ENCODE data around the gene DENND4B.

The DENND4B gene

DNA sequence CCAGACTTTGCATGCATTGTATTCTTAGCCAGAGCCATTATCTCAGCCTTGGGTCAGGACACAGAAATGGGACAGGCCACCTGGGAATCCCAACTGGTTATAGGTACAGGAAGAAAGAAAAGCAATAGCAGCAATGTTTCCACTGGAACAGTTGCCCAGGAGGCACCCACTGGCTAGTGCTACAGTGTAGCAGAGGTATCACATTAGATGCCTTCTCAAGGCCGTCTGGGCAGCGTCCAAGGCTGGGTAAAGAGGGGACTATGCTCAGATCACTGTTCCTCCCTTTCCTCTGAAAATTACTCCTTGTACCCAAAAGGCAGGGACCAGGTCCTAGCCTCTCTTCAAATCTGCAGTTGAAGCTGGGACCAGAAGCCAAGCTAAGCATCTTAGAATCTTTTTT is 23.8 kb upstream of the DENND4B start:
- no peak for DNase-seq

DNA sequence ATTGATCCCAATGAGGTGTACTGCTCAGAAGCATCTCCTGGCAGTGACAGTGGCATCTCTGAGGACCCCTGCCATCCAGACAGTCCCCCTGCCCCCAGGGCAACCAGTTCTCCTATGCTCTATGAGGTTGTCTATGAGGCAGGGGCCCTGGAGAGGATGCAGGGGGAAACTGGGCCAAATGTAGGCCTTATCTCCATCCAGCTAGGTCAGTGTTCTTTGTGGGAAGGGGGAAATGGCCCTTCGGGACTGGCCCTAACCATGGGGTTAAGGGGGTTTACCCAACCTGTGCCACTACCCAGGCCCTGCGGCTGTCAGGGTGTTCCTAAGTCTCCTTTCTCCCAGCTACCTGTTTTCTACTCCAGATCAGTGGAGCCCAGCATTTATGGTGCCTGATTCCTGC is 22.5 kb upstream of the DENND4B start:
- no peak for DNase-seq

DNA sequence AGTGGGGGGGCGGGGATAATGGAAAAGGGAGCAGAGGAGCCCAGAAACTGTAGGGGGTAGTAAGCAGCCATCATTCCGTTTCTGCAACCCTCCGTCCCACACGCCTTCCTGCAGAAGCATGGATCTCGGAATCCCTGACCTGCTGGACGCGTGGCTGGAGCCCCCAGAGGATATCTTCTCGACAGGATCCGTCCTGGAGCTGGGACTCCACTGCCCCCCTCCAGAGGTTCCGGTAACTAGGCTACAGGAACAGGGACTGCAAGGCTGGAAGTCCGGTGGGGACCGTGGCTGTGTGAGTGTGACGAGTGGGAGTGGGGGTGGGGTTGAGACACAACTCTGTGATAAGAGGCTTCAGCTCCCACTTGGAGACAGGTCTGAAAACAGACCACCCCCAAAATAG is 21.9 kb upstream of the DENND4B start:
- peak; percentile 46 for DNase-seq

DNA sequence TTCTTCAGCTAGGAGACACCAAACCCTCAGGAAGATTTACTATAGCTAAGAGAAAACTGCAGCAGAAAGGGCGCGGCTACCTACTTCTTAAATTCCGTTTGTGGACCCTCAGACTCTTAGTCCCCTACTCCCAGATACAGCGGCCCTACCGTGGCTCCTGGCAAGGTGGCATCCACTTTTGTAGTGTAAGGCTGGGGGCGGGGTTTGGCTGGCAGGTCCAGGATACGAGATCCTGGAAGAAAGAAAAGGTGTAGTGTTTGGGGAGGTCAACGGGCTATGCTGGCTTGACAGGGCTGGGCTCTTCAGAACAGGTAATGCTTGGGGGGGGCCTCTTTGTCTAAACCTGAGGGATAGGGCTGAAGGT is 21.5 kb upstream of the DENND4B start:
- no peak for DNase-seq

DNA sequence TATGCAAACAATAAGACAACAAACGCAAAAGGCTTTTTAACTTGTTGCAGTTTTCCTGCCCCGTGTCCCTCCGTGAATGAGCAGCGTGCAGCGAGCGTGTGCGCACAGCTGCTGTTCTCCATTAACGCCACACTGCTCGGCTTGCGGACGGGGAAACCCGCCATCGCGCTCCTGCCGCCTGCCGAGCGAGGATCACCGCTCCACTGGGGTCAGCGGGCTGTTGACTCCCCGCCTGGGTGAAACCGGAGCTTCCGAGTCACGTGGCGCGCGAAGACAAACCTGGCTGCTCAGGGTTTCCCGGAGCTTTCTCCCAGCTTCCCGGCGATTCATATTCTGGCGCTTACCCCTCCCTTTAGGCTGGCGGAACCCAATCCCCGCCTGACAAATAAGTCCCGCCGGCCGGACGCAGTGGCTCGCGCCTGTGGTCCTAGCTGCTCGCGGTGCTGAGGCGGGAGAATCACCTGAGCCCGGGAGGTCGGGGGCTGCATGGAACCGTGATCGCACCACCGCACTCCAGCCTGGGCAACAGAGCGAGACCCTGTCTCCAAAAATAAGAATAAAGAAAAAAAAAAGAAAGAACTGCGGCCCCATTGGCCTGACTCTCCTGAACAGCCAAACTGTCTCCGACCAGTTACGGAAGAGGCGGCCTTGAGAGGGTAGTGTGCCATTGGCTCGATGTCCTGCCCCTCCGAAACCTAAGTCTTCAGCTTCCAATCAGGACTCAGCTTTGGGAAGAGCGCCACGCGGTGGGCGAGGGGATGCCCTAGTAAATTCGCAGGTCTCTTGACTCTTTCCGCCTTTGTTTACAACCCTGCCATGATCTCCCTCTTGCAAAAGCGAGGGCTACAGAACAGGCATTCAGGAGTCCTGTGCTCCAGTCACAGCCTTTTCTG is 20.8 kb upstream of the DENND4B start, which contains the start of gene CREB3L4:
Gene CREB3L4 (plus strand): TSS at position 796 of the 893 bp plus-strand sequence. CDS start 624 bp downstream, outside the sequence.
- peak; percentile 96 for DNase-seq

DNA sequence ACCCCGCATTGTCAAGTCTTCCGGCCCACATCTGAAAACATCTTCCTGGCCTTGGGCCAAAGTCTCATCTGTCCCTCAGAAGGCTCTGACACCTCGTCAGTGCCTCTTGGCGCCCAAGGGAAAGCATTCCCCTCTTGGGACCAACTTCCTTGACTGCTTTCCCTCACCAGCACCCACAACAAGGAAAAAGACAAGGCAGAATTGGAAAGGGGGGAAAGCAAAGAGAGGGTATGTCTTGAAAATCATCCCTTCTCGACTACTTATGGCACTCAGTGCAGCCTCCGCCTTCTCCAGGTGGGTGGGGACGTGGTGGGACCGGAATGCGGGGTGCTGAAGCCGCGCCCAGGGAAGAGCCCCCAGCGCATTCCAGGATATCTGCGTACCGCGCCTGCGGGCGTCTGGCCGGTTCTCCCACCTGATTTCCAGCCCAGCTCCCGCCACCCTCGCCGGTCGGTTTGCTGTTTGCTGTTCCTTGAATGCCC is 17.4 kb upstream of the DENND4B start:
- DNase-seq: peak; percentile 62

DNA sequence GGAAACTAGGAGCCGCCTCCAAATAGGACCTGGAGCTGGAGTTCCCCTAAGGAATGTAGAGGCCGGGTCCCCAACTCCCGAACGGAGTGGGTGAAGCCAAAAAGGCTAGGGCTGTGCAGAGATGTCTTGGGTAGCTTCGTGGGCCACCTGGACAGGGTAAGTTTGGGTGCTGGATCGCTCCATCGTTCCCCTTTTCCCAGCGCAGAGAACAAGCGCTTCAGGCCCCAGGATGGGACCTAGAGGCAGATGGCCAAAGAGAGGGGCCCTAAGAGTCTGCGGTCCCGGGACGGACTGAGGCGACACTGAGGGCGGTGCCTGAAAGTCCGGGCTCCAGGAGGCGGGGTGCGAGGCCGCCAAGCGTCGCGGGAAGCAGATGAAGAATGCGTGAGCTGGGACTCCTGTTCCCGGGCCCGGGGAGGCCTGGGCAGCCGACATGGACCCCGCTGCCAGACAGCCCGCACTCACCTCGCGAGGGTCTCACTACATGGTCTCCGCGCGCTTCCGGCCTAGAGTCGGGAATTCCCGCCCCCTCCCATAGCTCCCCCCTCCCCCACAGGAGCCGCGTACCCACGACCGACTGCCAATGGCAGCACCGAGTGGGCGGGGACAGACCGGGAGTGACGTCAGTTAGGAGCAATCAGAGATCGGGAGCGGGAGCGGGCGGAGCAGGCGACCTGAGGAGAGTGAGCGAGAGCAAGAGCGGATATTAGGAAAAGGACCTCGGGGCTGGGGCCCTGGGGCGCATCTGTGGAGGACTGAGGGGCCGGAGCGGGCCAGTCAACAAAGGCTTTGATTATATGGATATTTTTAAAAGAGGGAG is 16.7 kb upstream of the DENND4B start, which contains the start of gene SLC39A1:
Gene SLC39A1 (minus strand): TSS at position 508 of the 820 bp plus-strand sequence. CDS start 822 bp downstream, outside the sequence.
- DNase-seq: peak; percentile 99

DNA sequence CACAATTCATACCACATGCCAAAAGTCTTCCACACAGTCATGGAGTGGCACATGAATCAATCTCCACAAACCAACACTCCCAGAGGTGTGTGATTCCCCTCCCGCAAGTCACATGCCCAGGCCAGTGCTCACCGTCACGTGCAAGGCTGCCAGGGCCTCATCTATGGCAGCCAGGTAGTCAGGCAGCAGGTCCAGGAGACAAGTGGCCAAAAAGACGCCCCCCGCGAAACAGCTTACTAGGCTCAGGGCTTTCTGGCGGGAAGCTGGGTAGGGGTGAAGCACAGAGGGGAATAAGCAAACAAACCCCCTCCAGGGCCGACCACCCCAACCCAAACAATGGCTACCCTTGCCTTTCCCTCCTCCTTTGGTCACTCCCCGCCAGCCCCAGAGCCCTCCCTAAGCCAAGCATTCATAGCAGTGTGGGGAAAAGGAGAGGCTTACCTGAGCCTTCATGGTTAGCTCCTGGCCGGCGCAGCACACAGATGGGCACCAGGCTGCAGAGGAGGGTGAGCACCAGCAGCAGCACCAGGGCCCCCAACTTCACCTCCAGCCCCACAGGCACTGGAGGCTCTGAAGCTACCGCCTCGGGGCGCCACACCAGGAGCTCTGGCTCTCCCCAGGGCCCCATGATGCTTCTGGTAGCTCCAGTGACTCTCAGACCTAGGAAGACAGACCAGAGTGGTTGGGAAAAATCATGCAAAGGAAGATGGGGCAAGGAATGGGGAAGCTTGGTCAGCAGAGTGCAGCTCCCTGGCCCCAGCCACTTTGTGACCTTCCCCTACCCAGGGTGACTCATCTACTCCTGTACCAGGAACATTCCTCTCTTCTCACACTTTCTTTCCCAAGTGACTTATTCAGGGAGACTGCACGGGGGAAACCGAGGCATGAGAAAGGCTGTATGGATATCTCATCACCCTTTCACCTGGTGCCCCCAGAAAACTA is 15.8 kb upstream of the DENND4B start:
- DNase-seq: no peak

DNA sequence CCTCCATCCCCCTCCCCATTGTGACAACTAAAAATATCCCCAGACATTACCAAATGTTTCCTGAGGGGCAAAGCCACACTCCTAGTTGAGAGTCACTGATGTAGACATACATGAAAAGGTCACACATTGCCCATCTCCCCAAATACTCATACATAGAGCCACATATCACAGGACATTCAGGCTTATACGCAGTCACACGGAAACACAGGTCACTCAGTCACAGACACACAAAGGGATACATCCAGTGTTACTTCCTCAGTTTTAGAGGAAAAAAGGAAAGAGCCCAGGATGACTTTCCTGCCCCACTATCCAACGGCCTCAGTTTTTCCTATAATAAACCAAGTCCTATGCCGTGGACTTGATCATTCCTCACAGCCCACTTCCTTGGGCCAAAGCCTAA is 14.9 kb upstream of the DENND4B start:
- no peak for DNase-seq

DNA sequence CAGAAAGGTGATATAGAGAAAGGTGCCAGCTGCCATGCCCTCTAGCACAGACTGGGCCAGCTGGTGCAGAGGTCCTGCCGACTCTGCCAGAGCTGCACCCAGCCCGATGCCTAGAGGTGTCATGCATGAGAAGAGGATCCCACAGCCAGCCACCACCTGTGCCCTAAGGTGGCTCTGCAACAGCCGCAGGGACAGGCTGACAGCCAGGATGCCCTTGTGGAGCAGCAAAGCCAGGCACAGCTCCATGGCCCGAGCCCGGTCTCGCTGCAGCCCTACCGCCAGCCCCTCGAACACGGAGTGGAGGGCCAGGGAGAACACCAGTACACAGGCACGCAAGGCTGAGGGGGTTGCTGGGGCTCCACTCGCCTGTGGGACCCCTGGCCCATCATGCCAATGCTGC is 13.7 kb upstream of the DENND4B start:
- no peak for DNase-seq

DNA sequence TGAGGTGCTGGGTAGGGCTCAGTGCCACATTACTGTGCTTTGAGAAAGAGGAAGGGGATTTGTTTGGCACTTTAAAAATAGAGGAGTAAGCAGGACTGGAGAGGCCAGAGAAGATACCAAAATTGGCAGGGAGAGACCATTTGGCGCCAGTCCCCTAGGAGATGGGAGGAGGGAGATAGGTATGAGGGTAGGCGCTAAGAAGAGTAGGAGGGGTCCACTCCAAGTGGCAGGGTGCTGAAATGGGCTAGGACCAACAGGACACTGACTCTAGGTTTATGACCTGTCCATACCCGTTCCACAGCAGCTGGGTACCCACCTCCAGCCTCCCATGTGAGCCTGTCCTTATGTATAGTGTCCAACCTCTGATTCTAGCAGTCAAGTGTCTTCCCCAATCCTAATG is 12.9 kb upstream of the DENND4B start:
- DNase-seq: no peak

DNA sequence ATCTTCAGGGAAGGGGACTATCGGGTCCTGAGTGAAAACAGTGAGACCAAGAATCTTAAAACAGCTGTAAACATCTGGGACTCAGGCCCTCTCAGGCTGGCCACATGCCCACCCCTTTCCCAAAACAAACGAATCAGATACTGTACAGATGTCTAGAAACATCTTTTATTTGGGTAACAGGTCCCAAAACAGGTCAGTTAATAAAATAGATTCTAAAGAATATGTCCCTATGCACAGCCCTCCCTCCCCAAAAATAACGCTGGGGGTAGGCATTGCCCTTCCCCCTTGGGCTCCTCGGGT is 12.4 kb upstream of the DENND4B start:
- no peak for DNase-seq

DNA sequence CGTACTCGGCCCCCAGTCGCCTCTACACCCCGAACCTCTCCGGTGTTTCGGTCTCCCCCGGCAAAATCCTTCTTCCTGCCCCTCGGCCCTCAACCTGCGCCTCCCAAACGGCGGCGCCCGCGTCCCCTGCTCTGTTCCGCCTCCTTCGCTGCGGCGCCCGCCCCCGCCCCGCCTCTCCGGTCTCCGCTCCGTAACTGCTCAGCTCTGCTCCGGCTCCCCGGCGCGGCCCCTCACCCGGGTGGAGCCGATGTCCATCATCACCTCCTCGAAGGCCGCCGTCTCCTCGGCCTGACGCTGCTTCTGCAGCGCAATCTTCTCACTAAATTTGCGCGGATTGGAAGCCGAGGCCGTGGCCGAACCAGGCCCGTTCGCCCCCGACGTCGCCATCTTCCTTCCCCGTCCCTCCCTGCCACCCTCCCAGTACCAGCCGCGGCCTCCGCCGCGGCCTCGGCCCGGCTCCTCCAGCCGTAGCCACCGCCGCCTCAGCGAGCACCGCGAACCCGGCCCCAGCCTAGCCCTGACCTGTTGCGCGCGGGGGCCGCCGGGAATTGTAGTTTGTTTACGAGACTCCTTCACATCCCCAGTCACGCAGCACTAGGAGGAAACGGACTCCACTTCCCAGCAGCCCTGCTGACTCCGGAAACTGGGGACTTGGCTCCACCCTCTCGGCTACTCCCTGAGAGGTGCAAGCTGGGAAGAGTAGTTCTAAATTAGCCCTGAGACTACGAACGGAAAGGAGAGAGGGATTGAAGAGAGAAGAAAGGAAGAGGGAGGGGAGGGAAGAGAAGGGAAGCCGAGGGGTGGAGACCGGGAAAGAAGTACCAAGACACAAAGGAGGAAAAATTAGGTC is 11.8 kb upstream of the DENND4B start, which contains the start of gene CRTC2:
Gene CRTC2 (minus strand): TSS at position 502 of the 850 bp plus-strand sequence. CDS start 115 bp downstream, at position 387.
- peak; percentile 99 for DNase-seq

DNA sequence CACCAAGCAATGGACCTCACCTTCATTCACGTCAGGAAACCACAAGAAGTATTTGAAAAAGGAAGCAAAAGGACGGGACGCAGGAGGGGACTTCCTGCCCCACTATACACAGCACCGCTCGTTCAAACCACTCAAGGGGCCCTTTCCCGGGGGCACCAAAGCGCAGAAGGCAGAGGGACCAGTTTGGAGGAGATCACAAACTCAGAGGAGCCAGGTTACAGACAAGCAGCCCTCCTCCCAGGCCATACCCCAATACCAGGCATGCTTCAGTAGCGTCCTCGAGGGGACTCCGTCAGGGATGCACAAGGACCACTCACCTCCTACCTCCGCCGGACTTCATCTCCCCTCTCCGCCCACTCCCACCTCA is 11.2 kb upstream of the DENND4B start:
- no peak for DNase-seq

DNA sequence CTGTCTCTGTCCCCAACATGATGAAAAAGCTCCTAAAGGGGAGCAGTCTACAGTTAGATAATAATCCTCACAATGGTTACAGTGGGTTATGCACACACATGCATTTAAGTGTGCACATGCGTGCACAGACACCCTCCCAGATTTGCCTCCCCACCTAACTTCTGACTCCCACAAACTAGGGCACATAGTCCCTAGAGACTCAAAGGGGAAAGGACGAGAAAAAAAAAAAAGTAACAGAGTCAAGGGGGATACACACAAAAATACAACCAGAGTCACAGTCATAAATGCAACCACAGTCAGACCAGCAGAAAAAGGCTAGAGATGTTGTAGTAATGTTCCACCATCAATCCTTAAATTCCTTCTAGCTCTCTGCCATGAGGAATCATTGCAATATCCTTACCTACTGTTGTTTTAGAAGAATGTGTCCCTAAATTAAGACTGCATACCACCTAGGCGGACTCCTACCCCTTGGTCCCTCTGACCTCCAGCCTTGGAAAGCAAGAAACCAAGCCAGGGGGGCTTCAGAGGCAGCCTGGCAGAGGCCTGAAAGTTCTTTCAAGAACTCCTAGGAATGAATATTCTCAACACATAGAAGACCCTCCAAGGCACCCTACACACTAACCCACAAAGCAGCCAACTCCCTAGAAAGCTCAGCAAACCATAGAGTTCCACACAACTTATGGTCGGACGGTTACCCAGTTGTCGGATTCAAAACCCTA is 10.6 kb upstream of the DENND4B start:
- DNase-seq: no peak

DNA sequence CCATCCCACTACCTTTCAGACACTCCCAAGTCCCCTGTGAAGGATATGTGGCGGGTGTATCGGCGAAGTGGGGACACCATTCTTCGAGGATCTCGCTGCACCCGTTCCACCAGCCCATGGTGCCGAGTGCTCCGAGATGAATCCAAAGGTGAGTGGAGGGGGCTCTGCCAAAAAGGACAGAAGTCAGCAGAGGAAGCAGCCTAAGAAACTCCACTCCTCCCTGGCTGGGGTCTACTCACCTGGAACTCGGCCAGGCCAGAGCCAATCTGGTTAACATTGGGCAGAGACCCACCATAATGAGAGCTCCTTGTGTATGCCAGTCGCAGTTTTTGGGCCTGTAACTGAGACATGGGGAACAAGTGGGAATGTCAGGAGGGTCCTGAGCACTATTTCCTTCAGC is 8.3 kb upstream of the DENND4B start:
- DNase-seq: no peak

DNA sequence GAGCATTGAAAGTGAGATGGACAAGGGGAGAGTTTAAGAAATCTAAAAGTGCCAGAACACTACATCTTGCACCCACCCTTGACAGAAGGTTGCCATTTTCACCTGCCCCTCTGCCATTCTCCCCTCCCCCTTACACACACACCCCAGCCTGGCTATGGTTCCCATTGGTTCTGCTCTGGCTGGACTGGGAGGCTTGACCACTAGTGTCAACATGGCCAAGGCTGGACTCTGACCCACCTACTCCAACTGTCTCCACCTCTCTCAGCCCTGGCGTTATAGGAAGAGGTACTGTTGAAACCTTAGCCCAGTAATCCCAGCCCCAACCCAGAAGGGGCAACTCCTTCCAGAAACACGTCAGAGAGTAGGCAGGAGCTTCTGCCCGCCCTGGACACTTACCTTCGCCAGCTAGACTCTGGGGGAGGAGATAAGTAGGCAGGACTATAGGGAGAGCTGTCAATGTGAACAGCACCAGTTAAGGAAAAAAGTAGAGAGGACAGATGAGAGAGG is 7.4 kb upstream of the DENND4B start:
- DNase-seq: no peak

DNA sequence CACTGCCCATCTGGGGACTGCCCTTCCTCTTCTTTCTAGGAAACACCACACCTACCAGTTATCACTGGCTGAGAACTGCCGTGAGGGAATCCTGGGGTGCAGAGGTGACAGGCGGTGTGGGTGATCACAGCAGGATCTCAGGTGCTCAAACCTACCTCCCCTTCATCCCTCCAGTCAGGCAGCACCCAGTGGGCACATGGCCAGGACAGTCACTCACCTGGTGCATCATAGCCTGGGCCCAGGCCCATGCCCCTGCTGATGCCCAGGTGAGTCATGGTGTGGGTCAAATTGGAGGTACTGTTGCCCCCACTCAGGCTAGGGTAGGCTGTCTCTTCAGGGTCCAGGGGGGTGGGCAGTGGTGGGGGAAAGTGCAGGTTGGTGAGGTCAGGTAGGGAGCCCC is 5.3 kb upstream of the DENND4B start:
- no peak for DNase-seq

DNA sequence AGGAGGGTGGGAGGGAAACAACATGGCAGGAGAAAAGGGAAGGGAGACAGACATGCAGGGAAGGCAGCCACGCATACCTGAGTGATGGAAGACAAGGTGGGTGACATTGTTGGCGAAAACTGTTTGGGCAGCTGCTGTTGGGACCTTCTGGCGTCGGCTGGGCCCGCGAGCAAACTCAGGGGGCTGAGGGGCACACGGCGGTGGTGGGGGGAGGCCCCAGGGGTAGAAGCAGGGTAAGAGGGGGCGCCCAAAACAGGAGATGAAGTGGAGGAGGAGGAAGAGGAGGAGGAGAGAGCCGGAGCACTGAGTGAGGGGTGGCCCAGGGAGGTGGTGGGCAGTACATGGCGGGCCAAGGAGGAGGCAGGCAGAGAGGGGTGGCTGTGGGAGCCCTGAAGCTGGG is 4.7 kb upstream of the DENND4B start:
- no peak for DNase-seq

DNA sequence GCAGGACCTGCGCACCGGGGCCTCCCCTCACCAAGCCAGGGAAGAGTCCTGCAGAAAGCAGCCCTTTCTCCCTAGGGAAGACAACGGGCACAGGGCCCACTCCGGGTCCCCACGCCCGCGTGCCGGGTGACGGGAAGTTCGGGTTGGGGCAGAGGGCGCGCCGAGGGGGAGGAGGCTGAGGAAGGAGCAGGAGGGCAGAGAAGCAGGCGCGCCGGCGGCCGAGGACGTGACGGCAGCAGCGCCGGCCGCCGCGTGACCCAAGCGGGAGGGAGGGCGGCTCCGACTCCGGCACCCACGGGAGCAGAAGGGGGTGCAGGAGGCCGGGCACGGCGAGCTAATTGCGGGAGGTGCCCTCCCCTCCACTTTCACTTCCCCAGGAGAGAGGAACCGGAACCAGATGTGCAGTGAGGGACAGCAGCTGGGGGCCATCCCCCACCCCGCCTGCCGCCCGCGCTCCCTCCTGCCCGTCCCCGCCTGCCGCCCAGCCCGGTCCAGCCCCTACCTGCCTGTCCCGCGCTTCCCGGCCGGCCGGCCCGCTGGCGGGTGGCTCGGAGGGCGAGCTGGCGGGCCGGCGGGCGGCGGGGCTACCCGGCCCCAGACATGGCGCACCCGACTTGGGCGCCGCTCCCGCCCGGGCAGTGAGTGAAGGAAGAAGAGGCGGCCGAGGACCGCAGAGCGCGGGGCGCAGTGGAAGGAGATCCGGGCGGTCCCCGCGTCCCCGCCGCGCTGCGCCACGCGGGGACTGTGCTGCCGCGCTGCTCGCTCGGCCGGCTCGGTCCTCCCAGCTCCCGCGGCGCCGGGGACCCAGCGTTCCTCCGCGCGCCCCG is 510 bp downstream of the DENND4B start:
- peak; percentile 76 for DNase-seq
